Uterus (tissue), 2 donors: ENCODE results near the gene VWA3B.

Source experiments
- CTCF ChIP-seq, 4 experiments: fragments of 200-600 bp in 2 of 4; fragments of 450-650 bp in 2 of 4; sonication (generic) in 2 of 4; IDR thresholded peaks; one replicate each; pipeline ENCODE4 v1.5.1; 2016 to 2019; ENCODE audit warnings: antibody characterized with exemption in 4 of 4, mild to moderate bottlenecking in 2 of 4, moderate library complexity in 1 of 4
- POLR2A ChIP-seq, 2 donors: fragments of 450-650 bp; IDR thresholded peaks; one replicate each; pipeline ENCODE4 v1.6.1; 2016; ENCODE audit warnings: antibody characterized with exemption in 2 of 2, mild to moderate bottlenecking in 1 of 2, moderate library complexity in 1 of 2

GRCh38 chr2:98205889-98206288, 118.9 kb downstream of the VWA3B start:
- TF ChIP-seq POLR2A (IDR thresholded peaks at IDR 0.05): no peak
- no peak for TF ChIP-seq CTCF (IDR thresholded peaks at IDR 0.05)
